Erythroblast (primary cell): ENCODE results near the gene NFIB.

Experiments used
- GATA1 ChIP-seq: IDR thresholded peaks from 2 replicates; pipeline ENCODE4 v1.6.1; 2011; ENCODE audit warnings: low read depth, mild to moderate bottlenecking, control low read depth, low read length, moderate library complexity
- POLR2A ChIP-seq: IDR thresholded peaks from 2 replicates; pipeline ENCODE4 v1.6.1; 2011; ENCODE audit warnings: mild to moderate bottlenecking, low read length

GRCh38 chr9:14180960-14181537 is 132.9 kb downstream of the NFIB start:
- TF ChIP-seq POLR2A, result no peak
- no peak for TF ChIP-seq GATA1
